ENCODE measurements around the gene LRRN2. TPM values are rescaled to one million over a fixed set of nuclear protein-coding genes. Genes with fewer than 3 reads are reported as not detected.
A peak's percentile ranks its signal among the peaks of the same experiment; 100 is the strongest.
"Not testable (repeated sequence)": the region's sequence is repeated elsewhere in the genome, so short reads cannot be mapped to it uniquely, and the experiment has no call there.

The LRRN2 gene
- total RNA-seq, 2 donors from 2014 or later = not detected

DNA sequence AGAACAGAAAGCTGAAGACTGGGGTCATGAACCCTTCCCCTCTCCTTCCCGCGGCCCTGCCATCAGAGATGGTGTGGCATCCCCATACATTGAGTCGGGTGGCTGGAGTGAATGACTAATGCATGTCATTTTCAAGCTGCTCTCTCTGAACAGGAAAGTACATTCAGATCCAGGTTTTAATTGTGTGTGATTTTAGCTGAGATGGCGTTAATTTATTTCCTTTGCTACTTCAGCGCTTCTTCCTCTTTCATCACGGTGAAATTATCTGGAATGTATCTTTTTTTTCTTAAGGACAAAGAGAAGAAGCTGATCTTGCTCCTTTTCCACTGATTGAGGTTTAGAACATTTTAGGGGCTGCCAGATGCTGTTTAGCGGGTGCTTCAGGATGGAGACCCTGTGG lies 8.6 kb upstream of the LRRN2 start:
- Mint-ChIP-seq H3K27me3 (peaks cover 64% of the 10 kb centered on the region), H3K27ac (no peak overlapping the region), H3K4me3 (no peak overlapping the region), H3K4me1 (peaks cover 2% of the 10 kb centered on the region), H3K36me3 (ENCODE audit: low read depth) (no peaks in the 10 kb centered on the region)
- DNase-seq (no peak), ATAC-seq (no peak)
- H3K9me3 ChIP-seq (ENCODE audit: control insufficient read depth, low read length, poor library complexity, severe bottlenecking) = no peaks in the 10 kb centered on the region

DNA sequence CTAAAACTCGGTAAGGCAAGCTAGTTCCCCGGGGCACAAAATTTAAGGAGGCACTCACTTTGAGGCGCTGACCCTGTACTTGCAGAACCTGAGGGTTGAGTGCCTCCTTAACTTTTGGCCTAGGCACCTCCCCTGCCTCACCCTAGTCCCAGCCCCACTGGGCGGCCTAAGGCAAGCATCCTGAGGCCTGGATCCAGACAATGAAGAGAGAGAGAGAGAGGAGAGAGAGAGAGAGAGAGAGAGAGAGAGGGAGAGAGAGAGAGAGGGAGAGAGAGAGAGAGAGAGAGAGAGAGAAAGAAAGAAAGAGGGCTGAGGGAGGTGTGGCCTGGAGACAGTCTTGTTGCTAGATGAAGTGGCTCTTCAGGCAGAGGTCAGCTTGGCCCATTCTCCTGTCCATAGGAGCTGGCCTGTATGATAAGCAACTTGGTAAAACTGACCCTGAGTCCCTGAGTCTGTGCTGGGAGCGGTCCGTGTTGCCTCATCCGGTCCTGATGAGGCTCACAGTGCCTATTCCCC lies 7.4 kb upstream of the LRRN2 start:
- H3K4me3 Mint-ChIP-seq = no peak overlapping the region
- no peak for DNase-seq
- no peaks in the 10 kb centered on the region for H3K36me3 Mint-ChIP-seq (ENCODE audit: low read depth)
- H3K27ac Mint-ChIP-seq = no peak overlapping the region
- H3K4me1 Mint-ChIP-seq = peaks cover 2% of the 10 kb centered on the region
- ATAC-seq = no peak
- peaks cover 70% of the 10 kb centered on the region for H3K27me3 Mint-ChIP-seq
- H3K9me3 ChIP-seq (ENCODE audit: control insufficient read depth, low read length, poor library complexity, severe bottlenecking) = no peaks in the 10 kb centered on the region

DNA sequence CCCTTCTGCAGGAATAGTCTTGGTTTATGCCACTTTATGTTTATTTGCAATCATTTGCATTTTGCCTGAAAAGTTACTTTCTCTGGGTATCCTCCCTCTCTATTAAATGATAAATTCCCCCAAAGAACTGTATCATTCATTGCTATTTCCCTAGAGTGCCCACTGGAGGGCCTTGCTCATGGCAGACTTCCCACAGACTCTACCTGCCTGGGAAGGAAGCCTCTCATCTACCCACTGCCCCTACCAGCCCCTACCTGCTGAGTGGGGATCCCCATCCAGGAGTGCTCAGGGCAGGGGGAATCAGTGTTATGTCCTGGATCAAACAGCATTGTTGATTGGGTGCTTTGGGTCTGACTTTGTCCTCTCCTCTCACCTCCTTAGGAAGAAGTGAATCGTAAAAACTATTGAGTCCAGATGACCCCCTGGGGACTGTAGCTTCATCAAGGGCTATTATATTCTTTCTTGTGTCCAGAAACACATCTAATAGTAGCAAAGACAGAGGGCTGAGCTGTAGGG lies 6.8 kb upstream of the LRRN2 start:
- H3K9me3 ChIP-seq (ENCODE audit: control insufficient read depth, low read length, poor library complexity, severe bottlenecking) = no peaks in the 10 kb centered on the region
- no peak overlapping the region for H3K27ac Mint-ChIP-seq
- peaks cover 2% of the 10 kb centered on the region for H3K4me1 Mint-ChIP-seq
- no peaks in the 10 kb centered on the region for H3K36me3 Mint-ChIP-seq (ENCODE audit: low read depth)
- peaks cover 75% of the 10 kb centered on the region for H3K27me3 Mint-ChIP-seq
- ATAC-seq (no peak), DNase-seq (no peak)
- H3K4me3 Mint-ChIP-seq = no peak overlapping the region

DNA sequence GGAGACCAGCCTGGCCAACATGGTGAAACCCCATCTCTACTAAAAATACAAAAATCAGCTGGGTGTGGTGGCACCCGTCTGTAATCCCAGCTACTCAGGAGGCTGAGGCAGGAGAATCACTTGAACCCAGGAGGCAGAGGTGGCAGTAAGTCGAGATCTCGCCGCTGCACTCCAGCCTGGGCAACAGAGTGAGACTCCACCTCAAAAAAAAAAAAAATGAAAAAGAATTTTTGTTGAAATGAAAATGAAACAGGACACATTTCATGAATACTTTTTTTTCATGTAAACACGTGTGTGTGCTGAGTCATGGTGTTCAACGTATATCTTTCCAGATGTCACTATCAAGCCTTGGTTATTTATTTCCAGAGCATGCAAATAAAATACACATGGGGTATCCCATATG lies 5.8 kb upstream of the LRRN2 start:
- H3K27me3 Mint-ChIP-seq = peaks cover 80% of the 10 kb centered on the region
- not testable (repeated sequence) for H3K36me3 Mint-ChIP-seq (ENCODE audit: low read depth); H3K4me1 Mint-ChIP-seq; H3K4me3 Mint-ChIP-seq; H3K9me3 ChIP-seq (ENCODE audit: control insufficient read depth, low read length, poor library complexity, severe bottlenecking); H3K27ac Mint-ChIP-seq; DNase-seq; ATAC-seq

DNA sequence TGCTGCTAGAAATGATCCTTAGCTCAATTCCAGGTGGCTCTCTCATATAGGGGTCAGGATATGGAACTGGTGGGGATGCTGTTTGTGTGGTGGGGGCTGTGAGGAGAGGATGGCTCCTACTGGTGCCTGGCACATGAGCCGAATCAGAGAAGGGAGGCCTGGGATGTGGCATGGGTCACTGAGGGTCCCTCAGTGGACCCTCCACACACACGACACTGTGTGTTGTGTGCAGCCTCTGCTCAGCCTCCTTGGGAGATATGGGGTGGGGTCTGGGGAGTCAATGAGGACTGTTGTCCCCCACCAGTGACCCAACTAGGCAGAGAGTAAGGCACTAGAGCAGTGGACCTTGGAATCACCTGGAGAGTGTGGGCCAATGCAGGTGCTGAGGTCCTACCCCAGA lies 3.2 kb upstream of the LRRN2 start:
- no peak overlapping the region for H3K4me3 Mint-ChIP-seq
- peaks cover 6% of the 10 kb centered on the region for H3K36me3 Mint-ChIP-seq (ENCODE audit: low read depth)
- H3K27me3 Mint-ChIP-seq = peaks cover 75% of the 10 kb centered on the region
- H3K4me1 Mint-ChIP-seq = peaks cover 10% of the 10 kb centered on the region
- ATAC-seq = no peak
- DNase-seq = no peak
- no peak overlapping the region for H3K27ac Mint-ChIP-seq
- no peaks in the 10 kb centered on the region for H3K9me3 ChIP-seq (ENCODE audit: control insufficient read depth, low read length, poor library complexity, severe bottlenecking)

DNA sequence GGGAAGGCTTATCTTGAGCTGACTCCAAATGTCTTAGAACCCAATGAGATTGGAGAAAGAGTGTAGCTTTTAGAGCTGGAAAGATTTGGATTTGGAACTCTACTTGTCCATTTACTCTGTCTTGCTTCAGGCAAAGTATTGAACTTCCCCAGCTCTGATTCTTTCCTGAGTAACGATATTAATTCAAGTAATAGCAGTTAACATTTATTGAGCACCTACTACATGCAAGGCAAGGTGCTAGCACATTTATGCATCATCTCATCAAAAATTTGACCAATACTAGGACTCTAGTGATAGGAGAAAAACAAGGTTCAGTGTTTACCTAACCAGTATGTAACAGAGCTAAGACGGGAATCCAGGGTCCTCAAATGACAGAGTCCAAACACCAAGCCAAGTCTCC lies 2.5 kb upstream of the LRRN2 start:
- DNase-seq (no peak), ATAC-seq (no peak)
- no peaks in the 10 kb centered on the region for H3K9me3 ChIP-seq (ENCODE audit: control insufficient read depth, low read length, poor library complexity, severe bottlenecking)
- Mint-ChIP-seq H3K4me3 (no peak overlapping the region), H3K27me3 (peaks cover 74% of the 10 kb centered on the region), H3K36me3 (ENCODE audit: low read depth) (peaks cover 6% of the 10 kb centered on the region), H3K27ac (no peak overlapping the region), H3K4me1 (peaks cover 14% of the 10 kb centered on the region)

DNA sequence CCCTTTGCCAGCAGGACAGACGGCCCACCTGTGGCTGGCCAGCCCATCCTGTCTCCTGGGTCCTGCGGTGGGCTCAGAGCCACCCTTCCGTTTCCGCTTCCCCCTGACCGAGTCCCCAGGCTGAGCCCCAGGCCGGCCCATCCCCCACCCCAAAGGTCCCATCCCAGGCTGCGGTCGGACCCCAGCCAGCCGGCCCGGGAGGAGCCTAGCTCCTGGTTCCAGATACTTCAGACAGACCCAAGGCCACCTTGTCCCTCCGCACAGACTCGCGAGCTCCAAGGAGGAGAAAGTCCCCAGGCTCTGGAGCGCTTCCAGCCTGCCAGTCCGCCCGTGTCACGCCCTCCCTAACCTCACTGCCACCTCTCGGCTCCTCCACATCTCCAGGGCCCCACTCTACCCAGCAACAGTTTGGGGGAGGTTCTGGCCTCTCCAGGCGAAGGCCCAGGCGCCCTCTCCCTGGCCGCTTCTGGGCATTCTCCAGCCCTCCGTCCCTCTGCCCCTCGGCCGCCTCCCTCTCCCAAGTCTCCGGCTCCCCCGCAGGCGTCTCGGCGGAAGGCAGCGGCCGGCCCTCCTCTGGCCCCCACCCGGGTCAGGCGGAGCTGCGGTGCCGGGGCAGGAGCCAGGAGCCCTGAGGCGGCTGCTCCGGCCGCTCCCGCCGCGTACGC lies 835 bp downstream of the LRRN2 start:
- H3K4me3 Mint-ChIP-seq = peak overlapping the region; percentile 59
- peaks cover 13% of the 10 kb centered on the region for H3K4me1 Mint-ChIP-seq
- H3K27me3 Mint-ChIP-seq = peaks cover 76% of the 10 kb centered on the region
- no peak for DNase-seq
- H3K27ac Mint-ChIP-seq = no peak overlapping the region
- peaks cover 8% of the 10 kb centered on the region for H3K36me3 Mint-ChIP-seq (ENCODE audit: low read depth)
- no peak for ATAC-seq
- no peaks in the 10 kb centered on the region for H3K9me3 ChIP-seq (ENCODE audit: control insufficient read depth, low read length, poor library complexity, severe bottlenecking)

DNA sequence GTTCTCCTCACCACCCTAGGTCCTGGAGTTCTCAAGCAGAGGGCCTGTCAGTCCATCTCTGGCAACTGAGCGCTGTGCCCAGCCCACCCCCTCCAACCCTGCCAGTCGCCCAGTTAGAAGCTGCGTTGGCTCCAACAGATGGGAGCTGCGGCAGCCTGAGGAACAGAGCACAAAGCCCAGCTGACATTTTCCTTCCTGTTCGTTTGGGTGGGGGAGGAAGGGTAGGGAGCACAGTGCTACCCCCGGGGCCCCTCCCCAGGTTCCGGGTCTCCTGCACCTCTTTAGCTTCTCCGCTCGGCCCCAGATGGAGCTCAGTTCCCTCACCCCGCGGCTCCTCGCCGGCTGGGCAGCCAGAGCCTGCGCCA lies 1.4 kb downstream of the LRRN2 start:
- H3K9me3 ChIP-seq (ENCODE audit: control insufficient read depth, low read length, poor library complexity, severe bottlenecking) = no peaks in the 10 kb centered on the region
- peaks cover 13% of the 10 kb centered on the region for H3K4me1 Mint-ChIP-seq
- peaks cover 13% of the 10 kb centered on the region for H3K36me3 Mint-ChIP-seq (ENCODE audit: low read depth)
- peaks cover 76% of the 10 kb centered on the region for H3K27me3 Mint-ChIP-seq
- H3K27ac Mint-ChIP-seq = no peak overlapping the region
- H3K4me3 Mint-ChIP-seq = no peak overlapping the region
- DNase-seq (no peak), ATAC-seq (no peak)

DNA sequence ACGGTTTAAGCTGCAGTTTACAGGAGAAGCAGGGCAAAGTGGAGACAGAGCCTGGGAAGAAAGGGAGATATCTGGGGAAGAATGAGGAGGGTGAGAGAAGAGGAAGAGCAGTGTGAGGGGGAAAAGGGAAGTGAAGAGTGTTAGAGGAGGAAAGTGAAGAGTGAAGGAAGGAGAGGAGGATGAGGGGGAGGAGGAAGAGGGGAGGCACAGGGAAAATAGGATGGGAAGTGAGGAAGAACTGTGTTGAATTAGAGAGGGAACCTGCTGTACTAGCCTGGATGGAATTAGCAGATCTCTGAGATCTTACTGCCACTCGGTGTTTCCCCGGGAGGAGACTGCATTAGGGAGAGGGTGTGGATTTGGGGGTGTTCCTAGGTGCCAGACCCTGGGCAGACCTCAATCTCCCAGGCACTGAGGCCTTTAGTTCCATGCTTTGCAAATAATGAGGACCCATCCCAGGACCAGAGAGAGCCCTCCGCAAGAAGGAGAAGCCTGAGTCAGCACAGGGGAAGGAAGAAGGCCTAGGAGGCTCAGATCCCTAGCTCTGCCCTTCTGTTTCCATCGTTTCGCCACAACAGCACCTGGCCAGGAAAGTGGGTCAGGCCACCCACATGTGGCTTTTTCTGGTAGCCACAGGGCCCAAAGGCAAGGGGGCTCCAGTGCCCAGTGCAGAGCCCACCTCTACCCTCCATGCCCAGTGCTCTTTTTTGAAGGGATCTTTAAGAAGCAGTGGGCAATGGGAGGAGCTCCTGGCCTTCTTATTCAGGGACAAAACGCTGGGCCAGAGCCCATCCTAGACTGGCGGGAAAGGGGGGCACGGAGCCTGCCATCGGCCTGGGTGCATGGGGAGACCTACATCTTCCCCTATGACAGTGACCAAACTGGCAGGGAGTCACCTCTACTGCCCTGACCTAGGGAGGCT lies 2.0 kb downstream of the LRRN2 start:
- ATAC-seq (no peak), DNase-seq (no peak)
- H3K36me3 Mint-ChIP-seq (ENCODE audit: low read depth) = peaks cover 16% of the 10 kb centered on the region
- H3K4me3 Mint-ChIP-seq = no peak overlapping the region
- peaks cover 76% of the 10 kb centered on the region for H3K27me3 Mint-ChIP-seq
- peaks cover 17% of the 10 kb centered on the region for H3K4me1 Mint-ChIP-seq
- no peaks in the 10 kb centered on the region for H3K9me3 ChIP-seq (ENCODE audit: control insufficient read depth, low read length, poor library complexity, severe bottlenecking)
- H3K27ac Mint-ChIP-seq = no peak overlapping the region

DNA sequence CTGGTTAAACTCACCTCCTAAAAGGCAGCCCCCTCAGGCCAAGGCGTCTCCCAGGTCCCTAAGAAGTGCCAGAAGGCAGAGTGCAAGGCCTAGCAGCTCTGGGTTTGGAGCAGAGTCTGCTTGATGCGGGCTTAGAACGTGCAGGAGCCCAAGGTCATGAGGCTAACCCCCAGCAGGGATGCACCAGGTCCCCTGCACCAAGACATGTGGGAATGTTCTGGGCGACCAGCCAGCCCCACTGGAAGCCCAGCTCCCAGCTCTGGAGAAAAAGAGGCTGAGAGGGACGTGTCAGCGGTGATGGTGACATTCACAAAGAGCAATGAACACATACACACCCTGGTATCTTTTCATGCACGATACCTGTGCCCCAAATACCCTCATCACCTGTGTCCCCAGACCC lies 5.1 kb downstream of the LRRN2 start:
- peaks cover 14% of the 10 kb centered on the region for H3K36me3 Mint-ChIP-seq (ENCODE audit: low read depth)
- H3K27ac Mint-ChIP-seq = no peak overlapping the region
- no peak for DNase-seq
- H3K27me3 Mint-ChIP-seq = peaks cover 78% of the 10 kb centered on the region
- no peak overlapping the region for H3K4me3 Mint-ChIP-seq
- H3K4me1 Mint-ChIP-seq = peaks cover 14% of the 10 kb centered on the region
- no peaks in the 10 kb centered on the region for H3K9me3 ChIP-seq (ENCODE audit: control insufficient read depth, low read length, poor library complexity, severe bottlenecking)
- ATAC-seq = no peak

DNA sequence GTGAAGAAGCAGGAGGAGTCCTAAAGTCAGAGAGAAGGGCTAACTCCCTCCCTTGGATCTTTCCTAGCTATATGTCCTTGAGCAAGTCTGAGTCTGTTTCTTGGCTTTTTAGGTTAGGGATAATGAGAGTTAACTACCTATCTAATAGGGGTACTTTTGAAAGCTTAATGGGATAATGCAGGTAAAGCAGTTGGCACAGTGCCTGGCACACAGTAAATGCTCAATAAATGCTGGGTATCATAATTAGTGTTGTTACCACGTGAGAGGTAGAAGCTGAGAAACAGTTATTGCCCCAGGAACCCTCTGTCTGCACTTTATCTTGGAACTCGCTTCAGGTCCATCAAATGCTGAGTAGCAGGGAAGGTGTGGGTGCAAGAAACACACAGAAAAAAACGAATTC lies 5.5 kb downstream of the LRRN2 start:
- Mint-ChIP-seq H3K4me1 (peaks cover 14% of the 10 kb centered on the region), H3K36me3 (ENCODE audit: low read depth) (peaks cover 14% of the 10 kb centered on the region), H3K27me3 (peaks cover 79% of the 10 kb centered on the region), H3K27ac (no peak overlapping the region), H3K4me3 (no peak overlapping the region)
- ATAC-seq (no peak), DNase-seq (no peak)
- no peaks in the 10 kb centered on the region for H3K9me3 ChIP-seq (ENCODE audit: control insufficient read depth, low read length, poor library complexity, severe bottlenecking)

DNA sequence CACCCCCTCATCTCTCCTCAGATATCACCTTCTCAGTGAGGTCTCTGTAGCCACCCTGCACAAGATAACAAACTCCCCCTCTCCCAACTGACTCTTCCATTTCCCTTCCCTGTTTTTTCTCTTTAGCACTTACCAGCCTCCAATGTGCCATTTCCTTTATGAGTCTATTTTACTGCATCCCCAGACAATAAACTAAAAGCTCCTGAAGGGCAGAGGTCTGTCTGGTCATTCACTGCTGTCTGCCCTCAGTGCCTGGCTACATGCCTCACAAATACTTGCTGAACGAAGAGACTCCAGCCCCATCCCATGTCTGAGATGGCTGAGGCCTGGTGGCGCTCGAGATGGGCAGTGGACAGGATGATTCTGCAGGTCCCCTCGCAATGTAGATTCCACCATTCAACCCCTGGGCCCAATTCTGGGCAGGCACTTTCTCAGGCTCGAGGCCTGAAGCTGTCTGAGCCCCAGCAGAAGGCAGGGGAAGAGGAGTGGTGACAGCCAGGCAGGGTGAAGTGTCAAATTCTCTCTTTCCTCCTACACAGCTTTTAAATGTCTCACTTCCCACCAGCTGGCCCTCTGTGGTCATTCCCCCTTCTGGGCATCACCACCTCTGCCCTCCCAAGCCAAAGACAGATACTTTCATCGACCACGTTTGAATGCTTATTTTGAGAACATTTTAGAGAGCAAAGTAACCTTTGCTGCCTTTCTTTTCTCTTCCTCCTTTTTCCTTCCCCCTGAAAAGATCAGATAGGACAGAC lies 6.6 kb downstream of the LRRN2 start:
- Mint-ChIP-seq H3K27me3 (peaks cover 71% of the 10 kb centered on the region), H3K4me1 (peaks cover 11% of the 10 kb centered on the region), H3K4me3 (no peak overlapping the region), H3K27ac (no peak overlapping the region), H3K36me3 (ENCODE audit: low read depth) (peaks cover 14% of the 10 kb centered on the region)
- no peaks in the 10 kb centered on the region for H3K9me3 ChIP-seq (ENCODE audit: control insufficient read depth, low read length, poor library complexity, severe bottlenecking)
- ATAC-seq (no peak), DNase-seq (no peak)

DNA sequence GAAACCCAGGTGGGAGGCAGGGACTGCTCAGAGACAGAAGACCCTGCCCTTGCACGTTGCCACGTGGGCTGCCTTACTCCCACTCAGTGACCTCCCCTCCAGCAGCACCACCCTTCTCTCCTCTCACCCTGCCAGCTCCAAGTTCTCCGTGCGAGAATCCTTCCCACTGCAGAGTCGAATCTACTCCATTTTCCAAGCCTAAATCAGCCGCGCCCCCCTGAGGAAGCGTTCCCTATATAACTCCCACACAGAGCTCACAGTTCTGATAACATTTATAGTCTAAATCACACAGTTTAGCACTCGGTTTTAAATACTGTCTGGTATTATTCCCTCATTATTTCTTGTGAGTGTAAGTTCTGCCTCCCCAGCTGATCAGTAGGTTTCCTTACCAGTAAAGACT lies 7.7 kb downstream of the LRRN2 start:
- H3K9me3 ChIP-seq (ENCODE audit: control insufficient read depth, low read length, poor library complexity, severe bottlenecking) = no peaks in the 10 kb centered on the region
- Mint-ChIP-seq H3K27ac (no peak overlapping the region), H3K4me1 (peaks cover 6% of the 10 kb centered on the region), H3K36me3 (ENCODE audit: low read depth) (peaks cover 14% of the 10 kb centered on the region), H3K4me3 (no peak overlapping the region), H3K27me3 (peaks cover 64% of the 10 kb centered on the region)
- no peak for DNase-seq
- no peak for ATAC-seq
